NK-92 treated with Interleukin-12 subunit alpha and Interleukin-12 subunit beta, amount 100 ng/mL, for 24 hours (cell line): Measurements from ENCODE around the gene TSPAN14.
A peak's percentile ranks its signal among the peaks of the same experiment; 100 is the strongest.

Experiments used
- DNase-seq: peaks from one replicate; lab custom pipeline; 2025; lab: John Stamatoyannopoulos, UW

Gene TSPAN14

GRCh38 chr10:80421707-80422536, 32.2 kb upstream of the TSPAN14 start:
- DNase-seq: no peak

DNA sequence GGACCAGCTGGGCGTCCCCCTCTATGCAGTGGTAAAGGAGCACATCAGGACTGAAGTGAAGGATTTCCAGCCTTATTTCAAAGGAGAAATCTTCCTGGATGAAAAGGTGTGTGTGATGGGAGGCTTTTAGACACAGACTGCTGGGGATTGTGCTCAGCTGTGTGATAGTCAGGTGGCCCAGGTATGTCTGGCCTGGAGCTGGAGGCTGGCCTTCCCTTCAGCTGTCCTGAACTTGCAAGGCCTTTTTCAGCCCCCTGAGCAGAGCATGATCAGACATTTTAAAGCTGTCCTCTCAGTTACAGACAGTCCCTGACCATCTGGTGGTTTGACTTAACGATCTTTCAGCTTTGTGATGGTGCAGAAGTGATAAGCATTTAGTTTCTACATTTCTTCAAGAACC, 28.2 kb upstream of the TSPAN14 start:
- DNase-seq: no peak

- DNase-seq: no peak
Observed at GRCh38 chr10:80427541-80427940, 26.6 kb upstream of the TSPAN14 start.

- no peak for DNase-seq
Observed at GRCh38 chr10:80429521-80429973, 24.6 kb upstream of the TSPAN14 start.

DNA sequence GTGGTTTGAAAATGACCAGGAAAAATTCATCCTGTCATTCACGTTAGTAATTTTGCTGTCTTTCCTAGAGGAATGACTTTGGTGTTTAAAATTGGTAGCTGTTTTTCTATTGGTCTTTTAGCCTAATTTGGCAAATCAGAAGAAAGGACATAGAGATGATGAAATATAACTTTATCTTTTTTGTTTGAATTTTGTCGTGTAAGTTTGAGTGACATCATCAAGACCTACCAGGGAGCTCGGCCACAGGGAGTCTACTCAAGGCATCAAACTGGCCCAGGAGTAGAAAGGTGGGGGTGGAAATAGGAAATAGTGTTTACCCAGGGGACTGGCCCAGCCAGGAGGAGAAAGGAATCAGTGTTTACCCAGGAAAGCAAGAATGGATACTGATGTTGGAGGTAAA, 21.0 kb upstream of the TSPAN14 start:
- DNase-seq: no peak

DNA sequence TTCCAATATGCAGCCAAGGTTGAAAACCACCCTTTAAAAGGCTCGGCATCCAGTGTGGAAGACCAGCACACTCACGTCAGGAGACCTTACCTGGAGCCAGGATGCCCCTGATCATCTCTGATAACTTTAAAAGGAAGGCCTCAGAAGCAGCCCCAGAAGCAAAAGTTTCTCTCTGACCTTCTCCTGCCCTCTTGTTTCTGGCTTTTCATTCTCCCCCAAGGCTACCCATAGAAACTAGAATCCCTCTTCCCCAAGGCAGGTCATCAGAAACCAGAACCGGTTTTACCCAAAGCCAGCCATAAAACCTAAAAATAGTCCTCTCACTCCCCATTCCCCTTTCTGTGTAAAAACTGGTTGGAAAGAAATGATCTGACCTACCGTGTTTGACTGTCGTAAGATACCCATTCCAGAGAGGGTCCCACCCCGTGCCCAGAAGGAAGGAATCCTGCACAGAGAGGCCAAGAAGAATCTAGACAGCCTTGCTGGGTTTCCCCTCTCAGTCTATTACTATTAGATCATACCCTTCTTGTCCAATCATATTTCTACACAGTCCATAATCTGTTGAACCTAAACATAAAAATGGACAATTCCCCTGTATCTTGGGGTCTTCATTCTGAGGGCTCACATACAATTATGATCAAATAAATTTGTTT, 17.5 kb upstream of the TSPAN14 start:
- no peak for DNase-seq

DNA sequence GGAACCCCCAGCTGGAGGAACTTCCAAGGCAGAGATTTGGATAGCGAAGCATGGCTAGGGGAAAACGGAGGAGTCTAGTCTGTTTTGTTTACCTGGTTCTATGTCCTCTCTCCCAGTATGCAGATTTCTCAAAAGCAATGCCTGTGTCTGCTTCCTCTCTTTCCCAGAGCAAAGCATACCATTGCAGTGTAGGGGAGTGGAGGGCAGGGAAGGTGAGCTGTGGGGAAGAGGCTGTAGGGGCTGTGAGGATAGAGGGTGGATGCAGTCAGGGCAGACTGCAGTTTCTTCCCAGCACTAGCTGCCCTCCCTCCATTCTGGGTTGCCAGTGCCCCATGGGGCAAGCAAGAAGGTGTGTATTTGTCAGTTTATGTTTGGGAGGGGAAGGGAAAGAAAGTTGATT, 16.9 kb upstream of the TSPAN14 start:
- no peak for DNase-seq

DNA sequence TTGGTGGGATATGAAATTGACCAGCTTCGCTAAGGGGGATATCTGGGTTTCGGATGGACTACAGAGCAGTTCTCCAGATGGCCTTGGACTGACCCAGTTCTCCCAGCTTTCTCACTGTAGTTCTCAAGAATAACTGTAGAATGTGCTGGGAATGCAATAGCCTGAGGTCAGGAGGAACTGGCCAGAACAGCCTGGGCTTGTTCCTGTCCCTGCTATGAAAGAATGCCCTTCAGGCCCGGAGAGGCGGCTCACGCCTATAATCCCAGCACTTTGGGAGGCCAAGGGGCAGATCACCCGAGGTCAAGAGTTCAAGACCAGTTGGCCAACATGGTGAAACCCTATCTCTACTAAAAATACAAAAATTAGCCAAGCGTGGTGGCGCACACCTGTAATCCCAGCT, 12.3 kb upstream of the TSPAN14 start:
- no peak for DNase-seq

DNA sequence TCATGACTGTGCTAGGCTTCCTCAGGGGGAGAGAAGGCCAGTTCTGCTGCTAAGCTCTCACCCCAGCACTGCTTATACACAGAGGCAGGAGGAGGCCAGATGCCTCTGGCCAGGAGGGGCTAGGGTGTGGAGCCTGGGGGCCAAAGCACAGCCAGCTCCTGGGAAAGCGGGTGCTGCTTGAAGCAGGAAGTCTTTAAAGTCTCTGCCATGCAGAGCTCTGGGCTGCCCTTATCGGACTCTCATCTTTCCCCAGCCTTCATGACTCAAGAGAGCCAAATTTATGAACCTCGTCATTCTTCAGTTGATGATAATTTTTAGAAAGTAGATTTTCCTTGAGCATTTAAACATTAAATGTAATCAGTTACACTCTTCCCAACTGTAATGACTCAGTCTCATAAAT, 11.2 kb upstream of the TSPAN14 start:
- DNase-seq: no peak

DNA sequence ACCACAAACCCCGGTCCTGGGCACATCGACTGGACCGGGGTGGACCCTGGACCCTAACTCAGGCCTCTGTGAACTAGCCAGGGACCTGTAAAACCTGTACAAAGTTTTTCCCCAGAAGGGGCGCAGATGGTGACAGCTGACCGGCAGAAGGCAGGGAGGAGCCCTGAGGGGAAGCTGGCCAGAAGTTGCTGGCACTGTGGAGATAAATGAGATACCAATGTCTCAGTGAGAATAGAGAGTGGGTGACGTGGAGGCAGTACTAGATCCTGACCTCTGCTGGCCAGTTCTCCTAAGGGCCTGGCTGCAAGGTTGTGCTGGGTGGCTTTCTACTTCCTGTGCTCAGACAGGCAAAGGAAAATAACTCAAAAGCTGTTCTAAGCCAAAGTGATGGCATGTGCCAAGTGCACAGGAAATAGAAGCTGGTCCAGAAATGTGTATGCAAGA, 10.6 kb upstream of the TSPAN14 start:
- no peak for DNase-seq

- DNase-seq: no peak
Observed at GRCh38 chr10:80444124-80444523, 10.0 kb upstream of the TSPAN14 start.

DNA sequence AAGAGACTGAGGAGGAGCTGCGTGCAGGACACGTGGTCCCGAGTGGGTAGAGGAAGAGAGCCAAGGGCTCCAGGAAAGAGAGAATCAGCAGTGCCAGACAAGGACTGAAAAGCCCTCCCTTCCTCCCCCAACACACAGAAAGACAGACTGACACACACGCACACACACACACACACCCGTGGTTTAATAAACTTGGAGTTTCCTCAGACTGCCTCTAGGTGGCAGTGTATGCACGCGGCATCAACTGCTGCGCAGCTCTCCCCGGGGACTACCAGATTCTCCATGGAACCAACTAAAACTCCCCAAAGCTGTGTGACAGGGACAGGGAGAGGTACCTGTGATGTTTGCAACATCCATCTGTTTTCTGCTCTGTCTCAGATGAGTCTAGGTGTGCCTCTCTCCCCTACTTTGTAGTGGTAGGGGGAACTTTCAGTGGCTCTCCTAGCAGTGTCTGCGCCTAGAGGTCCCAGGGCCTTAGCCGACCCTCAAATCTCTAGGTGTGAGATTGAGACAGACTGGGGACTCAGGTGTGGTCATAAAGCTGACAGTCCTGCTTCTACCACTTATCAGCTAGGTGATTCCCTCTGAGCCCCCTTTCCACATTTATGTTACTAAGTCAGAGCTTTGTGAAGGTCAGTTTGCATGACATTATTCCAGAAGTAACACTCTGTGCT, 9.3 kb upstream of the TSPAN14 start:
- peak; percentile 28 for DNase-seq

- no peak for DNase-seq
Observed at GRCh38 chr10:80447436-80448190, 6.5 kb upstream of the TSPAN14 start.

DNA sequence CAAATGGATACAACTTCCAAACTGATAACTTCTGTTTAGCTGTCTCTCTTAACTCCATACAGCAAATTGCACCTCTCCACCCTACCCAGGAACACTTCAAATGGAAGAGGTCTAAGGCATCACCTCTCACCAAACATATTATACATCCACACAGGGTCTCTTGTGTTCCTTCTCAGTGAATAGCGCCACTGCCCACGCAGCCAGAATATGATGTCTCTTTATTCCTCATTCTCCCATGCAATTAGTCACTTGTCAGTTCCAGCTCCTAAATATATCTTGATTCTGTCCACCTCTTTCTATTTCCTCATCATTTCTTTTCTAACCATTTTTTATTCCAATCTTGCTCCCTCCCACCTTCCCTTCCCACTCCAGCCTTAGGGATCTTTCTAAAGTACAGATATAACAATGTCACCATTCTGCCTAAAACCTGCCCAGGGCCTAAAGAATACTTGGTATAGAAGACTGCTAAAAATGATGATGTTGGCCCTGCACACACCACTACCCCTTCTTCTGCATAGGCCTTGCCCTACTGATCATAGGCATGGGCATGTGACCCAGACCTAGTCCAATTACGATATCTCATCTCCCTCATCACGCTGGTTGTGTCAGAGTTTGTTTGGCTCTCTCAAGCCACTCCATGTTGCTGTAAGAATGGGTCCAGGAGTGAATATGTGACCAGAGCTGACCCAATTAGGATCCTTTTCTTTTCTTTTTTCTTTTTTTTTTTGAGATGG, 5.7 kb upstream of the TSPAN14 start:
- DNase-seq: no peak

GRCh38 chr10:80449520-80449919, 4.6 kb upstream of the TSPAN14 start:
- DNase-seq: no peak

DNA sequence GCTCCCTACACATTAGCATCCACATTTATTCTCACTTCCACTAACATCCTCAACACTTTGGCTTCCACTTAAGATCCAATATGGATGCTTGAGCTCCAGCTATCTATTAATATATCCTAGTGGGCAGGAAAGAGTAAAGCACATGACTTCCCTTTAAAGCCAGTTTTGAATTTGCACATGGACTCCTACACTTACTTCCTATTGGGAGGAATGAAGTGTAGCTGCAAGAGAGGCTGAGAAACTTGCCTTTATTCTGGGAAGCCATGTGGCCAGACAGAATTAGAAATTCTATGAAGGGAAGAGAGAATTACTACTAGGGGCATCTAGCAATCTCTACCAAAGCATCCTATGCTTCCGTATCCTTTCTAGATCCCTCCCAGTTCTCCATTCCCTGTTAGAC, 3.0 kb upstream of the TSPAN14 start:
- no peak for DNase-seq

- no peak for DNase-seq
Observed at GRCh38 chr10:80452069-80452468, 2.0 kb upstream of the TSPAN14 start.

GRCh38 chr10:80452640-80453039, 1.5 kb upstream of the TSPAN14 start:
- no peak for DNase-seq

DNA sequence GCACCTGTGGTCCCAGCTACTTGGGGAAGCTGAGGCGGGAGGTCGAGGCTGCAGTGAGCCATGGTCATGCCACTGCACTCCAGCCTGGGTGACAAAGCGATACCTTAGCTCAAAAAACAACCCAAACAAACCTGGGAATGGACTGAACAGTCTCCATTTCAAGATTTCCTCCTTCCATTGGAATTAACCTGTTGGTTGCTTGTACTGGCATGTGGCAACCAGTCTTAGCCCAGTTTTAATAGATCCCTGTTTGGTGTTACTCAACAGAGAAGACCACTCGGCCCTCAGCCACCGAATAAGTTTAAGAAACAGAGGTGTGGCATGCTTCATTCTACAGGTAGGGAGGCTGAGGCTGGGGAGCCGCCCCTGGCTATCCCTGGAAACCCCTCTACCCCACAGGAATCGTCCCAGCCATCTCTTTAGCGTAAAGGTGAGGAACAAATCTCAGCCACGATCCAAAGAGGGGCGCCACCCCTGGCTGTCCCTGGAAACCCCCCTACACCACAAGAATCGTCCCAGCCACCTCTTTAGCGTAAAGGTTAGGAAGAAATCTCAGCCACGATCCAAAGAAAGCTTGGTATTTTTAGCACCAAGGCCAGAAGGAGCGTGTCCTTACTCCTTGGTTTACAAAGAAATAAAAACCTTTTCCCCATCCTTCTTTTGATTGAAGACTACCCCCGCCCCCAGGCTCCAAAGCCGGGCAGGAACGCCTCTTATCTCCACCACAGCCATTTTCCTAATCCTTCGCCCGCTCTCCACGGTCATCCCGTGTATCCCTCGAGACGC, 861 bp upstream of the TSPAN14 start:
- no peak for DNase-seq
